ENCODE measurements around the gene JSRP1. TPM values are rescaled to one million over a fixed set of nuclear protein-coding genes. Genes with fewer than 3 reads are reported as not detected.

Gene JSRP1
- total RNA-seq, 2 experiments from 2014 or later: 0.56 to 0.58 TPM

GRCh38 chr19:2230033-2230531, 26.1 kb downstream of the JSRP1 start:
- Histone ChIP-seq H3K4me3 (ENCODE audit: low read length) (no peak overlapping the region), H3K36me3 (ENCODE audit: insufficient read depth, low read length) (peaks cover 58% of the 10 kb centered on the region), H3K9me3 (ENCODE audit: control insufficient read depth in 1 of 2, insufficient read depth in 1 of 2, low read length in 2 of 2) (no peaks in the 10 kb centered on the region), H3K27me3 (ENCODE audit: control insufficient read depth in 1 of 2, insufficient read depth in 2 of 2, low read length in 2 of 2) (no peaks in the 10 kb centered on the region), H3K4me1 (ENCODE audit: insufficient read depth, low read length) (peaks cover 28% of the 10 kb centered on the region), H3K27ac (ENCODE audit: low read depth in 1 of 2, low read length in 2 of 2) (no peak overlapping the region)
- POLR2A ChIA-PET: interaction anchor here (0.7 kb wide), 1 partner anchor 9 kb away, joined by 5 read pairs; no protein-coding TSS in a partner anchor
- Mint-ChIP-seq H3K27ac (peak overlapping the region; percentile 20), H3K27me3 (no peaks in the 10 kb centered on the region), H3K36me3 (ENCODE audit: low read depth) (peaks cover 26% of the 10 kb centered on the region), H3K9me3 (no peaks in the 10 kb centered on the region), H3K4me3 (no peak overlapping the region), H3K4me1 (ENCODE audit: low read depth) (peaks cover 8% of the 10 kb centered on the region)
- intact Hi-C loops (cut with DNase I, micrococcal nuclease): loop anchor here (10.0 kb wide), 2 partner anchors 215 to 385 kb away; partner anchors contain the start of gene BTBD2 (in 1 of the 2)
- TF ChIP-seq CTCF (IDR thresholded peaks at IDR 0.05): no peak
- ATAC-seq (ENCODE audit: poor library complexity) (no peak), DNase-seq (no peak)
- CTCF ChIA-PET: no interaction called here

GRCh38 chr19:2229103-2230032, 26.8 kb downstream of the JSRP1 start:
- H3K9me3 Mint-ChIP-seq: no peaks in the 10 kb centered on the region
- peak overlapping the region; percentile 51 for H3K27ac Mint-ChIP-seq
- ChIA-PET POLR2A (interaction anchor here (0.7 kb wide), 1 partner anchor 10 kb away, joined by 5 read pairs; no protein-coding TSS in a partner anchor), CTCF (no interaction called here)
- peaks cover 21% of the 10 kb centered on the region for H3K4me1 ChIP-seq (ENCODE audit: insufficient read depth, low read length)
- intact Hi-C loops (cut with DNase I, micrococcal nuclease): loop anchor here (10.0 kb wide), 2 partner anchors 215 to 385 kb away; partner anchors contain the start of gene BTBD2 (in 1 of the 2)
- H3K4me3 ChIP-seq (ENCODE audit: low read length): no peak overlapping the region
- H3K27ac ChIP-seq (ENCODE audit: low read depth in 1 of 2, low read length in 2 of 2): no peak overlapping the region
- H3K36me3 ChIP-seq (ENCODE audit: insufficient read depth, low read length): peaks cover 64% of the 10 kb centered on the region
- DNase-seq (no peak), ATAC-seq (ENCODE audit: poor library complexity) (no peak)
- H3K4me3 Mint-ChIP-seq: no peak overlapping the region
- H3K36me3 Mint-ChIP-seq (ENCODE audit: low read depth): peaks cover 31% of the 10 kb centered on the region
- H3K27me3 Mint-ChIP-seq: no peaks in the 10 kb centered on the region
- H3K27me3 ChIP-seq (ENCODE audit: control insufficient read depth in 1 of 2, insufficient read depth in 2 of 2, low read length in 2 of 2): no peaks in the 10 kb centered on the region
- H3K4me1 Mint-ChIP-seq (ENCODE audit: low read depth): peaks cover 5% of the 10 kb centered on the region
- no peaks in the 10 kb centered on the region for H3K9me3 ChIP-seq (ENCODE audit: control insufficient read depth in 1 of 2, insufficient read depth in 1 of 2, low read length in 2 of 2)
- TF ChIP-seq CTCF (IDR thresholded peaks at IDR 0.05): no peak

- Mint-ChIP-seq H3K9me3 (no peaks in the 10 kb centered on the region), H3K4me3 (no peak overlapping the region), H3K27me3 (no peaks in the 10 kb centered on the region), H3K4me1 (ENCODE audit: low read depth) (no peaks in the 10 kb centered on the region), H3K27ac (peak overlapping the region; percentile 51), H3K36me3 (ENCODE audit: low read depth) (peaks cover 40% of the 10 kb centered on the region)
- ATAC-seq (ENCODE audit: poor library complexity) (no peak), DNase-seq (no peak)
- H3K4me1 ChIP-seq (ENCODE audit: insufficient read depth, low read length): peaks cover 11% of the 10 kb centered on the region
- ChIA-PET CTCF (no interaction called here), POLR2A (no interaction called here)
- peaks cover 60% of the 10 kb centered on the region for H3K36me3 ChIP-seq (ENCODE audit: insufficient read depth, low read length)
- intact Hi-C loops (cut with DNase I, micrococcal nuclease): no loop called here
- H3K27ac ChIP-seq (ENCODE audit: low read depth in 1 of 2, low read length in 2 of 2): no peak overlapping the region
- no peak for TF ChIP-seq CTCF (IDR thresholded peaks at IDR 0.05)
- no peaks in the 10 kb centered on the region for H3K27me3 ChIP-seq (ENCODE audit: control insufficient read depth in 1 of 2, insufficient read depth in 2 of 2, low read length in 2 of 2)
- H3K4me3 ChIP-seq (ENCODE audit: low read length): no peak overlapping the region
- H3K9me3 ChIP-seq (ENCODE audit: control insufficient read depth in 1 of 2, insufficient read depth in 1 of 2, low read length in 2 of 2): no peaks in the 10 kb centered on the region
Measured at GRCh38 chr19:2228157-2229030, 27.8 kb downstream of the JSRP1 start.

Measured in CD4-positive, alpha-beta T cell (primary cell).